AG04449 (cell line): ENCODE measurements around the gene IPO5.

ENCODE experiments used
- CTCF ChIA-PET: fragments of 350-600 bp; formaldehyde crosslinking; extraction: SDS; loops from one replicate; lab custom pipeline; 2021; ENCODE audit warnings: antibody characterized with exemption; lab: Yijun Ruan, JAX
- POLR2A ChIA-PET: fragments of 400-600, 350-600 bp; formaldehyde crosslinking; extraction: SDS; loops from one replicate; lab custom pipeline; 2020; ENCODE audit warnings: antibody characterized with exemption, inconsistent platforms; lab: Yijun Ruan, JAX
- DNase-seq: peaks from one replicate; pipeline ENCODE4 v3.0.0-alpha.2; 2010; ENCODE audit warnings: low read depth, low spot score
- H3K4me3 ChIP-seq: 2 replicates; pipeline ENCODE4 v1.5.1; 2011; ENCODE audit warnings: low read depth, mild to moderate bottlenecking, control low read depth, low read length
- TF ChIP-seq, protein P1 (sequence below): IDR thresholded peaks from one replicate; pipeline ENCODE4 v1.5.1; 2011; ENCODE audit warnings: mild to moderate bottlenecking, moderate library complexity, low read length, control low read depth, inconsistent platforms; ENCODE audit not compliant: insufficient read depth; ENCODE audit errors: missing control alignments

IPO5 gene

DNA sequence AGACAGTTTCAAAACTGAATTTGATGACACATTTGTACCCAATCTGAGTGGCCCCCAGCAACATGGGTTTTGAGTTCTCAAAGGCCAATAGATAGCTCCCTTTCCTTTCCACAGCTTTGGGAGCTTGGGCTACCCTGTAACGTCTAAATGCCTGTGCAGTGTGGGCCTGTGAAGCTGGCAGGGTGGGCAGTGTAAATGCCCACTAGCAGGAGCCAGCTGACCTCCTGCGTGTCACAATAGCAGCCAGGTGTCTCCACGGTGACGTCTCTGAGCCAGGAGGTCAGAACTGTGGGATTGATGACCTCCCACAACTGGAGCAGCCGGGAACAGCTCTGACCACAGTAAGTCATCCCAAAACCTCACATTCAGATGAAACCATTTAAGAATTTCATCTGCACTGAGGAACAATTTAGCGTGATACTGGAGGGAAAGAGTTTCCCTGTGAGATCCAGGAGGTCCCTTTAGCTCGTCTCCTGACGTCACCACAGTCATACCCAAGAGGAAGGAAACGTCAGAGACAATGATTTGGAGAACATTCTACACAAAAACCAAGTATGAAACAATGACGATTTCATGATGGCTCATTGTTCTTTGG is at the start of gene IPO5:
Gene IPO5, plus strand, starts transcription at position 300 of the 595 bp plus-strand sequence. CDS start 23,022 bp downstream, outside the sequence.
- TF ChIP-seq, protein P1, sequence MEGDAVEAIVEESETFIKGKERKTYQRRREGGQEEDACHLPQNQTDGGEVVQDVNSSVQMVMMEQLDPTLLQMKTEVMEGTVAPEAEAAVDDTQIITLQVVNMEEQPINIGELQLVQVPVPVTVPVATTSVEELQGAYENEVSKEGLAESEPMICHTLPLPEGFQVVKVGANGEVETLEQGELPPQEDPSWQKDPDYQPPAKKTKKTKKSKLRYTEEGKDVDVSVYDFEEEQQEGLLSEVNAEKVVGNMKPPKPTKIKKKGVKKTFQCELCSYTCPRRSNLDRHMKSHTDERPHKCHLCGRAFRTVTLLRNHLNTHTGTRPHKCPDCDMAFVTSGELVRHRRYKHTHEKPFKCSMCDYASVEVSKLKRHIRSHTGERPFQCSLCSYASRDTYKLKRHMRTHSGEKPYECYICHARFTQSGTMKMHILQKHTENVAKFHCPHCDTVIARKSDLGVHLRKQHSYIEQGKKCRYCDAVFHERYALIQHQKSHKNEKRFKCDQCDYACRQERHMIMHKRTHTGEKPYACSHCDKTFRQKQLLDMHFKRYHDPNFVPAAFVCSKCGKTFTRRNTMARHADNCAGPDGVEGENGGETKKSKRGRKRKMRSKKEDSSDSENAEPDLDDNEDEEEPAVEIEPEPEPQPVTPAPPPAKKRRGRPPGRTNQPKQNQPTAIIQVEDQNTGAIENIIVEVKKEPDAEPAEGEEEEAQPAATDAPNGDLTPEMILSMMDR, result no peak
- ChIA-PET CTCF (interaction anchor here (1.0 to 1.3 kb wide), 3 partner anchors 10 to 97 kb away, joined by 3 read pairs; no protein-coding TSS in a partner anchor), POLR2A (no interaction called here)

DNA sequence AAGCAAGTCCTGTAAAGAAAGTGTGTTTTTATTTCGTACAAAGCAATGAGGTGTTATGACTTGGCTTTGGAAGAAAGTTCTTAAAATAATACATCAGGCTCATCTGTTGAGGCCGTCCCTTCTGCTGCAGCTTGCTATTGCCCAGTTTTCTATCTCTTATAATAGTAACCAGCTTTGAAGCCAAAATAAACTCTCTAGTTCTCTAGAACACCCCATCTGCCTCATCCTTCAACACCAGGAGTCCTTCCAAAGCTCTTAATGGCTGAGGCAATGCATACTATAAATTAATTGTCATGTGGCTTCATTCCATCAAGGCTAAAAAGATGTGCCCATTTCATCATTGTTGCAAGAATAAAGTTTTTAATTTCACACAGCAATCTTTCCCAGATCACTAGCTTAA is 49.4 kb upstream of the IPO5 start:
- ChIA-PET CTCF (no interaction called here), POLR2A (no interaction called here)
- TF ChIP-seq, protein P1, result no peak
- H3K4me3 ChIP-seq, result no peak overlapping the region
- DNase-seq, result no peak

More for the DNA sequence above, at the start of gene IPO5:
- H3K4me3 ChIP-seq, result no peak within 1 kb of the TSS
- DNase-seq, result no peak

DNA sequence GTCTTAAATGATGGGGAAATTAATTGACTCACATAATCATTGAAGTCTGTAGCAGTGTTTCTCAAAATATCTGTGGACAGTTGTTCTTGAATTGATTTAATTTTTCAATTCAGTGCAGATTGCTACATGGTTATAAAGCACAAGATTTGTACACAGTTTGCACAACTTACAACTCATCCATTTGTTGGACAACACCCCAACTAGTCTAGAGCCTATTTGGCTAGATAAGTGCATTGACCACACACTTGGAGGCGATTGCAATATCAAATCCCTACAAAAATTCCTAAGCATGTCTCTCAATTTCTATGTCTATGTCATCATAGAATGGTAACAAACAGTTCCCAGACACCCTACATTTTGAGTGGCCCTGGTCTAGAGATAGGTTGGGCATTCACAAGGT is 48.0 kb upstream of the IPO5 start:
- DNase-seq, result no peak
- TF ChIP-seq, protein P1, result no peak
- ChIA-PET CTCF (no interaction called here), POLR2A (no interaction called here)
- H3K4me3 ChIP-seq, result no peak overlapping the region

DNA sequence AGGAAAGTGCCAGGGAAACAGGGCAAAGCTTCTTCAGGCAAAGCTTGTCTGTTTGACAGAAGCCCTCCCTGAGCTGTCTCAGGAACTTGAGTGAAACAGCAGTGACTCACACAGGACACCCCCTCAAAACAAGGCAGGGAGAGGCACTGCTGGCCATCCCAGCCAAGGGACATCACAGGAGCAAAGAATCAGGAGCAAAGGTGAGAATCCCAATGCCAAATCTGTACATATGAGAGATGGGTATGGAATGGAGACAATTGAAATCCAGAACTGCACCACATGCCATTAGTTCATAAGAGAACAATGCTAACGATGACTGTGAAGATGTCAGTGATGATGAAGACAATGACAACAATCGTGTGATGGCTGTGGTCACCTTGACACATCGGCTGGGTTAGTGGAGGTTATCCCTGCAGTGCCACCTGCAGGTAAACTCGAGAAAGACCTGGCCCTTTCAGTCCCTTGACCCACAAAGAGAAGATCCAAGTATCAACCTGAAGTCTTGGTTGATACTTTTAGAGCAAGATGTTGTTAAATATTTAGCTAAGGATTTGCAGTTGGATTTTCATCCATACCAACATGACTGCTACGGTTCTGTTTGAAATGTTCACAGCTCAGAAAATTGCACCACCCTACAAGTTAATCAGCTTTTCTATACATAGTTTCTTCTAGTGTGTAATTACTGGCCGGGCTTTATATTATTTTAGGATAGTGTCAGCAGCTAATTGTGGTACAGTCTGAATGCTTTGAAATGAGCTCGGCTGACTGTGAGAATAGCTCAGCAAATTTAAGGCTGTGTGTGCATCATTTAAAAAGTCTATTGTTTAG is 42.0 kb upstream of the IPO5 start:
- DNase-seq, result no peak
- TF ChIP-seq, protein P1, result peak; percentile 29
- H3K4me3 ChIP-seq, result no peak overlapping the region
- ChIA-PET CTCF (interaction anchor here (0.5 to 2.3 kb wide), 22 partner anchors 9 to 809 kb away, joined by 3 to 34 read pairs (median 5); partner anchors contain the start of gene IPO5), POLR2A (interaction anchor here (0.6 kb wide), 1 partner anchor 58 kb away, joined by 3 read pairs; no protein-coding TSS in a partner anchor)

DNA sequence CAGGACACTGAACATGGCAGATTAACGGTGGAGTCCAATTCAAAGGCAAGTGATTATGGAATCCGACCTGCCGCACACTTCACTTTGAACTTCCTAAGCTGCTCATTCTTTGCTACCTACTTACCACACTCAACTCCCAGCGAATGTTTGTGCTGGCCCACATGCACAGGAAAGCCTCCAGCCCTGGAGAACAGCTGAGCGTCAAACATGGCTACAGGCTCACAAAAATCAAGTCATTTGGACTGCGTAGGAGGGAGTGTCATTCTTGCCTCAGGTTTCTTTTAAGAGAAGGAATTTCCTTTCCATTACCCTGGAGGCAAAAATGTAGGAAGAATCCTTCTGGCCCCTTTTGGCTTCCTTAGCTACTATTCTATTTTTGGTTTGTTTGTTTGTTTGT is 41.3 kb upstream of the IPO5 start:
- no peak for DNase-seq
- TF ChIP-seq, protein P1, result no peak
- CTCF ChIA-PET, result interaction anchor here (0.6 to 2.3 kb wide), 20 partner anchors 9 to 62 kb away, joined by 3 to 34 read pairs (median 5); partner anchors contain the start of gene IPO5
- H3K4me3 ChIP-seq, result no peak overlapping the region
- POLR2A ChIA-PET, result interaction anchor here (0.6 kb wide), 1 partner anchor 59 kb away, joined by 3 read pairs; no protein-coding TSS in a partner anchor

DNA sequence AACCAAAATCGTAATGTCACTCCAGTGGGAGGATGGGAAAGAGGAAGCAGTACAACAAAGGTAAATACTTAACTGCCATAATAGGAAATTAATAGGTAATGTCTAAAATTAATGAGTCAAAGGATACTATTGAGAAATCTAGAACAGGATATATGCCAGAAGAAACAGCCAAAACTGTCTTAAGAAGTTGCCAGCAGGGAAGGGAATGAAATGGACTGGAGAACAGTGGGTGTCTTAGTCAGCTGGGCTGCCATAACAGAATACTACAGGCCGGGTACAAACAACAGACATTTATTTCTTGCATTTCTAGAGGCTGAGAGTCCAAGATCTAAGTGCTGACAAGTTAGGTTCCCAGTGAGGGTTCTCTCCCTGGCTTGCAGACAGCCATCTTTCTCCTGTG is 40.3 kb upstream of the IPO5 start:
- TF ChIP-seq, protein P1, result no peak
- H3K4me3 ChIP-seq, result no peak overlapping the region
- ChIA-PET POLR2A (no interaction called here), CTCF (interaction anchor here (2.1 kb wide), 1 partner anchor 57 kb away, joined by 4 read pairs; no protein-coding TSS in a partner anchor)
- no peak for DNase-seq
